AG09319 (cell line): ENCODE measurements around the gene OR5H1.
"Not testable (repeated sequence)": the region's sequence is repeated elsewhere in the genome, so short reads cannot be mapped to it uniquely, and the experiment has no call there.

ENCODE experiments used
- DNase-seq: peaks from one replicate; pipeline ENCODE4 v3.0.0-alpha.2; 2010; ENCODE audit warnings: low read depth; ENCODE audit errors: extremely low read depth
- TF ChIP-seq, protein P1 (sequence below): IDR thresholded peaks from 2 replicates; pipeline ENCODE4 v1.5.1; 2011; ENCODE audit warnings: low read depth, mild to moderate bottlenecking, inconsistent platforms, low read length, moderate library complexity

OR5H1 gene

GRCh38 chr3:98114264-98114663 is 16.3 kb upstream of the OR5H1 start:
- TF ChIP-seq, protein P1, sequence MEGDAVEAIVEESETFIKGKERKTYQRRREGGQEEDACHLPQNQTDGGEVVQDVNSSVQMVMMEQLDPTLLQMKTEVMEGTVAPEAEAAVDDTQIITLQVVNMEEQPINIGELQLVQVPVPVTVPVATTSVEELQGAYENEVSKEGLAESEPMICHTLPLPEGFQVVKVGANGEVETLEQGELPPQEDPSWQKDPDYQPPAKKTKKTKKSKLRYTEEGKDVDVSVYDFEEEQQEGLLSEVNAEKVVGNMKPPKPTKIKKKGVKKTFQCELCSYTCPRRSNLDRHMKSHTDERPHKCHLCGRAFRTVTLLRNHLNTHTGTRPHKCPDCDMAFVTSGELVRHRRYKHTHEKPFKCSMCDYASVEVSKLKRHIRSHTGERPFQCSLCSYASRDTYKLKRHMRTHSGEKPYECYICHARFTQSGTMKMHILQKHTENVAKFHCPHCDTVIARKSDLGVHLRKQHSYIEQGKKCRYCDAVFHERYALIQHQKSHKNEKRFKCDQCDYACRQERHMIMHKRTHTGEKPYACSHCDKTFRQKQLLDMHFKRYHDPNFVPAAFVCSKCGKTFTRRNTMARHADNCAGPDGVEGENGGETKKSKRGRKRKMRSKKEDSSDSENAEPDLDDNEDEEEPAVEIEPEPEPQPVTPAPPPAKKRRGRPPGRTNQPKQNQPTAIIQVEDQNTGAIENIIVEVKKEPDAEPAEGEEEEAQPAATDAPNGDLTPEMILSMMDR = no peak
- DNase-seq = no peak

DNA sequence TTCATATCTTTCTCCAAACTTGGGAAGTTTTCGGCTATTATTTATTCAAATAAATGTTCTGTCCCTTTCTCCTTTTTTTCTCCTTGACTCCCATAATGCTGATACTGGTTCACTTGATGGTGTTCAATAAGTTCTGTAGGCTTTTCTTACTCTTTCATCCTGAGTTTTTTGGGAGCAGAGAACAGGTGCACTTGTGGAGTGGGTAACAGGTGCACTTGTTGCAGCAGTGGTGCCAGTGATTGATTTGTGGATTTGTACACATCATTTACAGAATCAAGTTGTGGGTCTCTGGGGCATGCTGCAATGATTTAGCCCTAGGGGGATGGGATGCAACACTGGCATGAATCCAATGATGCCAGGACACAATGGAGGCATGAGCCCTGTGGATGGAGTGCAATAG is 14.8 kb upstream of the OR5H1 start:
- TF ChIP-seq, protein P1 = no peak
- no peak for DNase-seq

- DNase-seq = no peak
- TF ChIP-seq, protein P1 = no peak
Observed at GRCh38 chr3:98136631-98137030, 6.1 kb downstream of the OR5H1 start.

- not testable (repeated sequence) for DNase-seq
Observed at GRCh38 chr3:98137826-98138557, 7.5 kb downstream of the OR5H1 start.

DNA sequence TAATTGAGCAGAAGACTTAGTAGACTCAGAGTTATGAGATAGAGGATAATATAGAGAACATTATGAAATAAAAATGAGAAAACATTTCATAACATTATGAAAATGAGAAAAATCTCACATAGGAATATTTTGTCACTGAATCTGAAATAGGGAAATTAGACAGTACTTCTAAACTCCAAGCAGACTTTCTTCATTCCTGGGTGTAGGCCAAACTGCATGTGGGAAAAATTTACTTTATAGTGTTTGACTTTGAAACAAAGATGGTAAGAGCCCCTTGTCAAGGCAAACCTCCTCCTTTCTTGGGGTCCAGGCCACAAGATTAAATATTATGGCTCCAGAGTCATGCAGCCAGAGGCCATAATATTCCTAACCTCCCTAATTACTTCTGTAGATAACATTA is 10.0 kb downstream of the OR5H1 start:
- TF ChIP-seq, protein P1 = no peak
- DNase-seq = no peak

GRCh38 chr3:98147179-98147578 is 16.7 kb downstream of the OR5H1 start, which contains the start of gene OR5H14:
OR5H14 (plus strand) TSS chr3:98147479; CDS start chr3:98149386, 1,907 bp downstream.
- TF ChIP-seq, protein P1 = no peak
- DNase-seq = no peak

DNA sequence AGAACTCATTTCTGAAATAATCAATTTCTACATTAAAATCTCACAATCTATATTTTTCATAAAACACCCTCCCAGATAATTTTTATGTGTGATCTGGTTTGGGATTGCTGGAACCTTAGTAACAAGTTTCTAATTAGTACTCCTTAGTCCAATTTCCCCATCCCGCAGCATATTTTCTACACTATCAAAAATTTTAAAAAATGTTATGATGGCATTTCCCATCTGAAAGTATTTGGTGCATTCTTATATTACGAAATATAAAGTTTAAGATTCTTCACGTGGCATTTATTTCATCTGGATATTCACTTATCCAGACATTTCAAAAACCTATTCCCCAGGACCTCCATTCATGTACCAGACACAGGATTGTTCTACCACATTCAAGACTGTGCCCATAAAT is 18.2 kb downstream of the OR5H1 start:
- TF ChIP-seq, protein P1 = no peak
- DNase-seq = no peak

DNA sequence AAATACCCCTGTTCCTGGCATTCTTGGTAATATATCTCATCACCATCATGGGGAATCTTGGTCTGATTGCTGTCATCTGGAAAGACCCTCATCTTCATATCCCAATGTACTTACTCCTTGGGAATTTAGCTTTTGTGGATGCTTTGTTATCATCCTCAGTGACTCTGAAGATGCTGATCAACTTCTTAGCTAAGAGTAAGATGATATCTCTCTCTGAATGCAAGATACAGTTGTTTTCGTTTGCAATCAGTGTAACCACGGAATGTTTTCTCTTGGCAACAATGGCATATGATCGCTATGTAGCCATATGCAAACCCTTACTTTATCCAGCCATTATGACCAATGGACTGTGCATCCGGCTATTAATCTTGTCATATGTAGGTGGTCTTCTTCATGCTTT is 18.9 kb downstream of the OR5H1 start:
- not testable (repeated sequence) for DNase-seq
